Tibial nerve (tissue), 4 donors: ENCODE measurements around the gene FAM162B.

ENCODE experiments used
- CTCF ChIP-seq, 5 experiments: fragments of 200-600 bp in 3 of 5; fragments of 450-650 bp in 2 of 5; sonication (generic) in 3 of 5; IDR thresholded peaks; one replicate each; pipeline ENCODE4 v1.5.1; 2016 to 2019; ENCODE audit warnings: antibody characterized with exemption in 5 of 5, mild to moderate bottlenecking in 3 of 5, moderate library complexity in 2 of 5
- EP300 ChIP-seq, 2 donors: sonication (generic); formaldehyde crosslinking; IDR thresholded peaks; one replicate each; pipeline ENCODE4 v1.6.1; 2017; ENCODE audit warnings: antibody characterized with exemption in 2 of 2, mild to moderate bottlenecking in 1 of 2
- POLR2A ChIP-seq, 2 donors: fragments of 450-650 bp; IDR thresholded peaks; one replicate each; pipeline ENCODE4 v1.6.1; 2017; ENCODE audit warnings: antibody characterized with exemption in 2 of 2, mild to moderate bottlenecking in 2 of 2, moderate library complexity in 2 of 2

GRCh38 chr6:116762235-116762634 is 3.3 kb downstream of the FAM162B start:
- TF ChIP-seq POLR2A (IDR thresholded peaks at IDR 0.05) (no peak), CTCF (IDR thresholded peaks at IDR 0.05) (no peak), EP300 (IDR thresholded peaks at IDR 0.05) (no peak)
